ENCODE measurements around the gene TMEM198. TPM values are rescaled to one million over a fixed set of nuclear protein-coding genes. Genes with fewer than 3 reads are reported as not detected.

TMEM198 gene
- total and polyA plus RNA-seq, 2 experiments from 2014 or later = 5.6 to 13.7 TPM

DNA sequence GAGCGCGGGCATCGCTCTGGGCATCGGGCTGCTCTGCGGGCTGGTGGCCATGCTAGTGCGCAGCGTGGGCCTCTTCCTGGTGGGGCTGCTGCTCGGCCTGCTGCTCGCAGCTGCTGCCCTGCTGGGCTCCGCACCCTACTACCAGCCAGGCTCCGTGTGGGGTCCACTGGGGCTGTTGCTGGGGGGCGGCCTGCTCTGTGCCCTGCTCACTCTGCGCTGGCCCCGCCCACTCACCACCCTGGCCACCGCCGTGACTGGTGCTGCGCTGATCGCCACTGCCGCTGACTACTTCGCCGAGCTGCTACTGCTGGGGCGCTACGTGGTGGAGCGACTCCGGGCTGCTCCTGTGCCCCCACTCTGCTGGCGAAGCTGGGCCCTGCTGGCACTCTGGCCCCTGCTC is 3.8 kb downstream of the TMEM198 start:
- Histone ChIP-seq H3K4me1 (ENCODE audit: insufficient read depth) (peaks cover 6% of the 10 kb centered on the region; the same call in 1 of the 2 replicates), H3F3A (replicated peaks; ENCODE audit: low read depth) (peaks cover 4% of the 10 kb centered on the region), H3K9me2 (ENCODE audit: insufficient read depth) (no peaks in the 10 kb centered on the region), H3K79me2 (replicated peaks; ENCODE audit: insufficient read depth) (peaks cover 3% of the 10 kb centered on the region), H3K4me2 (no peak overlapping the region), H3K4me3 (no peak overlapping the region), H3K36me3 (ENCODE audit: insufficient read depth) (no peaks in the 10 kb centered on the region), H3K27me3 (ENCODE audit: insufficient read depth) (peaks cover 4% of the 10 kb centered on the region; the same call in 1 of the 2 replicates), H2AFZ (no peak overlapping the region), H3K27ac (ENCODE audit: low read depth) (no peak overlapping the region), H4K20me1 (replicated peaks; ENCODE audit: insufficient read depth) (peaks cover 7% of the 10 kb centered on the region)
- no peak for TF ChIP-seq EZH2phosphoT487 (IDR thresholded peaks at IDR 0.05; ENCODE audit: unreplicated experiment)
- no peak for TF ChIP-seq STAT1 (IDR thresholded peaks at IDR 0.05; ENCODE audit: unreplicated experiment)
- TF ChIP-seq JUNB (IDR thresholded peaks at IDR 0.05; ENCODE audit: unreplicated experiment) = no peak
- DNase-seq (ENCODE audit: low spot score) (no peak), ATAC-seq (no peak)
- Mint-ChIP-seq H3K4me3 (no peak overlapping the region), H3K9me3 (no peaks in the 10 kb centered on the region; the same call in 2 of the 3 replicates), H3K27me3 (ENCODE audit: insufficient read depth, low read depth, poor library complexity) (peaks cover 27% of the 10 kb centered on the region), H3K27ac (no peak overlapping the region), H3K36me3 (ENCODE audit: low read depth) (peaks cover 21% of the 10 kb centered on the region), H3K4me1 (peaks cover 17% of the 10 kb centered on the region)

DNA sequence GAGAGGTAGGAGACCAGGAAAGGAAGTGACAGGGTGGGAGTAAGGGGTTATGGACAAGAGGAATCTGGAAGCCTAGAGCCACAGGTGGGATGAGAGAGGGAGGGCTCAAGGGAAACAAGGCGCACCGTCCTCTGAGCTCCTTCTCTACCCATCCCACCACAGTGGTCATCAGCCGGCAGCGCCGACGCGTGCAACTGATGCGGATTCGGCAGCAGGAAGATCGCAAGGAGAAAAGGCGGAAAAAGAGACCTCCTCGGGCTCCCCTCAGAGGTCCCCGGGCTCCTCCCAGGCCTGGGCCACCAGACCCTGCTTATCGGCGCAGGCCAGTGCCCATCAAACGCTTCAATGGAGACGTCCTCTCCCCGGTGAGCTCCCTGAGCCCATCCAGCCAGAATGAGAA is 5.2 kb downstream of the TMEM198 start:
- no peak overlapping the region for H3K27ac ChIP-seq (ENCODE audit: low read depth)
- Mint-ChIP-seq H3K4me1 (peaks cover 23% of the 10 kb centered on the region), H3K27me3 (ENCODE audit: insufficient read depth, low read depth, poor library complexity) (peaks cover 34% of the 10 kb centered on the region), H3K9me3 (no peaks in the 10 kb centered on the region; the same call in 2 of the 3 replicates), H3K36me3 (ENCODE audit: low read depth) (peaks cover 24% of the 10 kb centered on the region), H3K4me3 (no peak overlapping the region; the same call in 2 of the 3 replicates), H3K27ac (no peak overlapping the region)
- peaks cover 4% of the 10 kb centered on the region for H3F3A ChIP-seq (replicated peaks; ENCODE audit: low read depth)
- H3K27me3 ChIP-seq (ENCODE audit: insufficient read depth) = peaks cover 14% of the 10 kb centered on the region
- H3K9me2 ChIP-seq (ENCODE audit: insufficient read depth) = no peaks in the 10 kb centered on the region
- no peak for DNase-seq (ENCODE audit: low spot score)
- H4K20me1 ChIP-seq (replicated peaks; ENCODE audit: insufficient read depth) = peaks cover 5% of the 10 kb centered on the region; the same call in 1 of the 2 replicates
- peaks cover 10% of the 10 kb centered on the region for H3K4me1 ChIP-seq (ENCODE audit: insufficient read depth)
- H3K36me3 ChIP-seq (ENCODE audit: insufficient read depth) = no peaks in the 10 kb centered on the region
- no peak overlapping the region for H3K4me3 ChIP-seq
- no peak overlapping the region for H2AFZ ChIP-seq
- no peaks in the 10 kb centered on the region for H3K79me2 ChIP-seq (replicated peaks; ENCODE audit: insufficient read depth)
- H3K4me2 ChIP-seq = no peak overlapping the region
- ATAC-seq = no peak
- TF ChIP-seq ZNF114 (CRISPR knock-in tag; IDR thresholded peaks at IDR 0.05) (no peak), JUNB (IDR thresholded peaks at IDR 0.05; ENCODE audit: unreplicated experiment) (no peak), EZH2 (IDR thresholded peaks at IDR 0.05; ENCODE audit: low read depth, unreplicated experiment) (no peak), ZNF331 (CRISPR knock-in tag; IDR thresholded peaks at IDR 0.05; ENCODE audit: low read depth) (no peak), NANOG (IDR thresholded peaks at IDR 0.05; ENCODE audit: borderline replicate concordance) (no peak), EZH2phosphoT487 (IDR thresholded peaks at IDR 0.05; ENCODE audit: unreplicated experiment) (no peak), CREB1 (CRISPR knock-in tag; IDR thresholded peaks at IDR 0.05; ENCODE audit: low read depth) (no peak), STAT1 (IDR thresholded peaks at IDR 0.05; ENCODE audit: unreplicated experiment) (no peak)
- TF ChIP-seq, protein P1, sequence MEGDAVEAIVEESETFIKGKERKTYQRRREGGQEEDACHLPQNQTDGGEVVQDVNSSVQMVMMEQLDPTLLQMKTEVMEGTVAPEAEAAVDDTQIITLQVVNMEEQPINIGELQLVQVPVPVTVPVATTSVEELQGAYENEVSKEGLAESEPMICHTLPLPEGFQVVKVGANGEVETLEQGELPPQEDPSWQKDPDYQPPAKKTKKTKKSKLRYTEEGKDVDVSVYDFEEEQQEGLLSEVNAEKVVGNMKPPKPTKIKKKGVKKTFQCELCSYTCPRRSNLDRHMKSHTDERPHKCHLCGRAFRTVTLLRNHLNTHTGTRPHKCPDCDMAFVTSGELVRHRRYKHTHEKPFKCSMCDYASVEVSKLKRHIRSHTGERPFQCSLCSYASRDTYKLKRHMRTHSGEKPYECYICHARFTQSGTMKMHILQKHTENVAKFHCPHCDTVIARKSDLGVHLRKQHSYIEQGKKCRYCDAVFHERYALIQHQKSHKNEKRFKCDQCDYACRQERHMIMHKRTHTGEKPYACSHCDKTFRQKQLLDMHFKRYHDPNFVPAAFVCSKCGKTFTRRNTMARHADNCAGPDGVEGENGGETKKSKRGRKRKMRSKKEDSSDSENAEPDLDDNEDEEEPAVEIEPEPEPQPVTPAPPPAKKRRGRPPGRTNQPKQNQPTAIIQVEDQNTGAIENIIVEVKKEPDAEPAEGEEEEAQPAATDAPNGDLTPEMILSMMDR (conservative IDR thresholded peaks at IDR 0.05; ENCODE audit: low read depth in 2 of 2) = no peak
- TF ChIP-seq, protein P2, sequence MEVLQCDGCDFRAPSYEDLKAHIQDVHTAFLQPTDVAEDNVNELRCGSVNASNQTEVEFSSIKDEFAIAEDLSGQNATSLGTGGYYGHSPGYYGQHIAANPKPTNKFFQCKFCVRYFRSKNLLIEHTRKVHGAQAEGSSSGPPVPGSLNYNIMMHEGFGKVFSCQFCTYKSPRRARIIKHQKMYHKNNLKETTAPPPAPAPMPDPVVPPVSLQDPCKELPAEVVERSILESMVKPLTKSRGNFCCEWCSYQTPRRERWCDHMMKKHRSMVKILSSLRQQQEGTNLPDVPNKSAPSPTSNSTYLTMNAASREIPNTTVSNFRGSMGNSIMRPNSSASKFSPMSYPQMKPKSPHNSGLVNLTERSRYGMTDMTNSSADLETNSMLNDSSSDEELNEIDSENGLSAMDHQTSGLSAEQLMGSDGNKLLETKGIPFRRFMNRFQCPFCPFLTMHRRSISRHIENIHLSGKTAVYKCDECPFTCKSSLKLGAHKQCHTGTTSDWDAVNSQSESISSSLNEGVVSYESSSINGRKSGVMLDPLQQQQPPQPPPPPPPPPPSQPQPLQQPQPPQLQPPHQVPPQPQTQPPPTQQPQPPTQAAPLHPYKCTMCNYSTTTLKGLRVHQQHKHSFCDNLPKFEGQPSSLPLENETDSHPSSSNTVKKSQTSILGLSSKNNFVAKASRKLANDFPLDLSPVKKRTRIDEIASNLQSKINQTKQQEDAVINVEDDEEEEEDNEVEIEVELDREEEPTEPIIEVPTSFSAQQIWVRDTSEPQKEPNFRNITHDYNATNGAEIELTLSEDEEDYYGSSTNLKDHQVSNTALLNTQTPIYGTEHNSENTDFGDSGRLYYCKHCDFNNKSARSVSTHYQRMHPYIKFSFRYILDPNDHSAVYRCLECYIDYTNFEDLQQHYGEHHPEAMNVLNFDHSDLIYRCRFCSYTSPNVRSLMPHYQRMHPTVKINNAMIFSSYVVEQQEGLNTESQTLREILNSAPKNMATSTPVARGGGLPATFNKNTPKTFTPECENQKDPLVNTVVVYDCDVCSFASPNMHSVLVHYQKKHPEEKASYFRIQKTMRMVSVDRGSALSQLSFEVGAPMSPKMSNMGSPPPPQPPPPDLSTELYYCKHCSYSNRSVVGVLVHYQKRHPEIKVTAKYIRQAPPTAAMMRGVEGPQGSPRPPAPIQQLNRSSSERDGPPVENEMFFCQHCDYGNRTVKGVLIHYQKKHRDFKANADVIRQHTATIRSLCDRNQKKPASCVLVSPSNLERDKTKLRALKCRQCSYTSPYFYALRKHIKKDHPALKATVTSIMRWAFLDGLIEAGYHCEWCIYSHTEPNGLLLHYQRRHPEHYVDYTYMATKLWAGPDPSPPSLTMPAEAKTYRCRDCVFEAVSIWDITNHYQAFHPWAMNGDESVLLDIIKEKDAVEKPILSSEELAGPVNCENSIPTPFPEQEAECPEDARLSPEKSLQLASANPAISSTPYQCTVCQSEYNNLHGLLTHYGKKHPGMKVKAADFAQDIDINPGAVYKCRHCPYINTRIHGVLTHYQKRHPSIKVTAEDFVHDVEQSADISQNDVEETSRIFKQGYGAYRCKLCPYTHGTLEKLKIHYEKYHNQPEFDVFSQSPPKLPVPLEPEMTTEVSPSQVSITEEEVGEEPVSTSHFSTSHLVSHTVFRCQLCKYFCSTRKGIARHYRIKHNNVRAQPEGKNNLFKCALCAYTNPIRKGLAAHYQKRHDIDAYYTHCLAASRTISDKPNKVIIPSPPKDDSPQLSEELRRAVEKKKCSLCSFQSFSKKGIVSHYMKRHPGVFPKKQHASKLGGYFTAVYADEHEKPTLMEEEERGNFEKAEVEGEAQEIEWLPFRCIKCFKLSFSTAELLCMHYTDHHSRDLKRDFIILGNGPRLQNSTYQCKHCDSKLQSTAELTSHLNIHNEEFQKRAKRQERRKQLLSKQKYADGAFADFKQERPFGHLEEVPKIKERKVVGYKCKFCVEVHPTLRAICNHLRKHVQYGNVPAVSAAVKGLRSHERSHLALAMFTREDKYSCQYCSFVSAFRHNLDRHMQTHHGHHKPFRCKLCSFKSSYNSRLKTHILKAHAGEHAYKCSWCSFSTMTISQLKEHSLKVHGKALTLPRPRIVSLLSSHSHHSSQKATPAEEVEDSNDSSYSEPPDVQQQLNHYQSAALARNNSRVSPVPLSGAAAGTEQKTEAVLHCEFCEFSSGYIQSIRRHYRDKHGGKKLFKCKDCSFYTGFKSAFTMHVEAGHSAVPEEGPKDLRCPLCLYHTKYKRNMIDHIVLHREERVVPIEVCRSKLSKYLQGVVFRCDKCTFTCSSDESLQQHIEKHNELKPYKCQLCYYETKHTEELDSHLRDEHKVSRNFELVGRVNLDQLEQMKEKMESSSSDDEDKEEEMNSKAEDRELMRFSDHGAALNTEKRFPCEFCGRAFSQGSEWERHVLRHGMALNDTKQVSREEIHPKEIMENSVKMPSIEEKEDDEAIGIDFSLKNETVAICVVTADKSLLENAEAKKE (CRISPR knock-in tag; IDR thresholded peaks at IDR 0.05) = no peak
- TF ChIP-seq, protein P3, sequence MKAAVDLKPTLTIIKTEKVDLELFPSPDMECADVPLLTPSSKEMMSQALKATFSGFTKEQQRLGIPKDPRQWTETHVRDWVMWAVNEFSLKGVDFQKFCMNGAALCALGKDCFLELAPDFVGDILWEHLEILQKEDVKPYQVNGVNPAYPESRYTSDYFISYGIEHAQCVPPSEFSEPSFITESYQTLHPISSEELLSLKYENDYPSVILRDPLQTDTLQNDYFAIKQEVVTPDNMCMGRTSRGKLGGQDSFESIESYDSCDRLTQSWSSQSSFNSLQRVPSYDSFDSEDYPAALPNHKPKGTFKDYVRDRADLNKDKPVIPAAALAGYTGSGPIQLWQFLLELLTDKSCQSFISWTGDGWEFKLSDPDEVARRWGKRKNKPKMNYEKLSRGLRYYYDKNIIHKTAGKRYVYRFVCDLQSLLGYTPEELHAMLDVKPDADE (IDR thresholded peaks at IDR 0.05) = no peak

All from GM23338 (cell line).